H1 (cell line): Measurements from ENCODE around the gene C22orf23.

Experiments
- CEBPB ChIP-seq: IDR thresholded peaks from 2 replicates; pipeline ENCODE4 v1.6.1; 2012; ENCODE audit warnings: low read depth, low read length
- CTCF ChIP-seq, 3 experiments: IDR thresholded peaks; 1 replicate in 2 of 3; 2 replicates in 1 of 3; pipeline versions ENCODE4 v1.5.1 to v1.6.1; 2011; ENCODE audit warnings: low read length in 3 of 3, mild to moderate bottlenecking in 3 of 3, inconsistent platforms in 2 of 3, low read depth in 1 of 3, moderate library complexity in 1 of 3; ENCODE audit not compliant: insufficient read depth in 1 of 3; ENCODE audit errors: control extremely low read depth in 1 of 3
- MAFK ChIP-seq: IDR thresholded peaks from 2 replicates; pipeline ENCODE4 v1.6.1; 2012; ENCODE audit warnings: low read depth, mild to moderate bottlenecking, improper control_type of control experiment, low read length
- MAX ChIP-seq: IDR thresholded peaks from 2 replicates; pipeline ENCODE4 v1.6.1; 2012; ENCODE audit warnings: inconsistent platforms
- POLR2A ChIP-seq, 2 experiments: IDR thresholded peaks; 1 replicate in 1 of 2; 2 replicates in 1 of 2; pipeline ENCODE4 v1.6.1; 2011; ENCODE audit warnings: low read depth in 2 of 2, low read length in 2 of 2, mild to moderate bottlenecking in 2 of 2; ENCODE audit errors: control extremely low read depth in 1 of 2
- RAD21 ChIP-seq, 2 experiments: IDR thresholded peaks in 1 of 2; conservative IDR thresholded peaks in 1 of 2; 2 replicates each; pipeline ENCODE4 v1.6.1; 2011; ENCODE audit warnings: low read depth in 2 of 2, low read length in 2 of 2, improper control_type of control experiment in 1 of 2, inconsistent platforms in 1 of 2, mild to moderate bottlenecking in 1 of 2, moderate library complexity in 1 of 2
- RXRA ChIP-seq: IDR thresholded peaks from 2 replicates; pipeline ENCODE4 v1.6.1; 2011; ENCODE audit warnings: low read depth, mild to moderate bottlenecking, low read length, moderate library complexity; ENCODE audit not compliant: insufficient read depth
- SP2 ChIP-seq: IDR thresholded peaks from 2 replicates; pipeline ENCODE4 v1.6.1; 2012; ENCODE audit warnings: mild to moderate bottlenecking, low read length, inconsistent platforms
- SP4 ChIP-seq: IDR thresholded peaks from 2 replicates; pipeline ENCODE4 v1.6.1; 2012; ENCODE audit warnings: low read length, inconsistent platforms
- TAF1 ChIP-seq: IDR thresholded peaks from 2 replicates; pipeline ENCODE4 v1.6.1; 2011; ENCODE audit warnings: mild to moderate bottlenecking, low read depth, low read length
- TEAD4 ChIP-seq: IDR thresholded peaks from 2 replicates; pipeline ENCODE4 v1.6.1; 2012; ENCODE audit warnings: low read depth, low read length, inconsistent platforms, mixed read lengths
- YY1 ChIP-seq: IDR thresholded peaks from 2 replicates; pipeline ENCODE4 v1.6.1; 2011; ENCODE audit warnings: low read depth, mild to moderate bottlenecking, low read length
- ZNF274 ChIP-seq: IDR thresholded peaks from 2 replicates; pipeline ENCODE4 v1.7.0; 2012; ENCODE audit warnings: low read length, borderline replicate concordance; ENCODE audit errors: extremely low read depth

GRCh38 chr22:37926771-37927636 is 26.4 kb downstream of the C22orf23 start:
- TF ChIP-seq CEBPB: no peak
- no peak for TF ChIP-seq MAX
- TF ChIP-seq POLR2A (IDR thresholded peaks at IDR 0.05; ENCODE audit: control extremely low read depth in 1 of 2, low read depth in 2 of 2, low read length in 2 of 2): no peak
- TF ChIP-seq CTCF (IDR thresholded peaks at IDR 0.05; ENCODE audit: control extremely low read depth in 1 of 3, insufficient read depth in 1 of 3, low read depth in 1 of 3, low read length in 3 of 3): no peak
- no peak for TF ChIP-seq TAF1
- TF ChIP-seq ZNF274: no peak
- TF ChIP-seq MAFK: no peak
- no peak for TF ChIP-seq SP2
- no peak for TF ChIP-seq RAD21 (IDR thresholded peaks at IDR 0.05 in 1 of 2, conservative IDR thresholded peaks at IDR 0.05 in 1 of 2; ENCODE audit: low read depth in 2 of 2, low read length in 2 of 2)
- no peak for TF ChIP-seq SP4
- TF ChIP-seq YY1: no peak
- no peak for TF ChIP-seq TEAD4
- no peak for TF ChIP-seq RXRA
